ENCODE data around the gene NAA25. TPM values are rescaled to one million over a fixed set of nuclear protein-coding genes. Genes with fewer than 3 reads are reported as not detected.
A peak's percentile ranks its signal among the peaks of the same experiment; 100 is the strongest.

NAA25 gene
- total and polyA plus RNA-seq, 9 of the 15 experiments (the other 6 are each of a cell fraction or from before 2014, with no cell fraction given): 26.6 to 59.6 (median 48.9) TPM

DNA sequence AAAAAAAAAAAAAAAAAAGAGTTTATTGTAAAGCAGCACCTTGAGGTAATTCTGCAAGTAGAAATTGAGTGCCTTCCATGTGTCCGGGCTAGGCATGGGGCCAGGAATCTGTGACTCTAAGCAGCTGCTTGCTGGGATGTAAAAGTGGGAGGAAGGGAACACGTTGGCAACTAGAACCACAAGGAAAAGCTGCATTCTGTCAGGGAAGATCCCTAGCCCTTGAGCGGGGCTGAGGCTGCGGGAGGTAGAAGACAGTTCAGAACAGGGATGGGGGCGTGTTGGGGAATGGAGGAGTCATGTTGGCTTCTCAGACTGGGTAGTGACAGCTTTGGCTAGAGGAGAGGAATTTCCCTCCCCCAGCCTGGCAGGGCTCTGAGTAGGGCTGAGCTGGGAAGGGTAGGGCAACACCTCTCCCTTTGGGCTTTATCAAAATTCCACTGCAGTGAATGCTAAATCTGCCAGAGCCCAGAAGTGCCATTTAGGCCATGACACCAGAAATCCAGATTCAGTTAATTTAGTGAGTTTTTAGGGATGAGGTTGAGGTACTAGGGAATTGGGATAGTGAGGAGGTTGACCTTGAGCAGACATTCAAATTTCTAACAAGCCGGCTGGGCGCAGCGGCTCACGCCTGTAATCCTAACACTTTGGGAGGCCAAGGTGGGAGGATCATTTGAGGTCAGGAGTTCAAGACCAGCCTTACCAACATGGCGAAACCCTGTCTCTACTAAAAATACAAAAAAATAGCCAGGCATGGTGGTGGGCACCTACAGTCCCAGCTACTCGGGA is 13.4 kb upstream of the NAA25 start:
- in situ Hi-C loops (cut with MboI): no loop called here
- CTCF ChIA-PET (ENCODE audit: low intra/inter-chr PET ratio): no interaction called here

More for the DNA sequence above, 13.4 kb upstream of the NAA25 start:
- WGBS (ENCODE audit: insufficient coverage, low coverage, missing lambda C conversion rate): 55% methylated on average over 11 of the region's 11 CpGs
- TF ChIP-seq EGR1 (conservative IDR thresholded peaks at IDR 0.05) (no peak), BHLHE40 (IDR thresholded peaks at IDR 0.05; ENCODE audit: low read length) (no peak), ZKSCAN3 (CRISPR knock-in tag; IDR thresholded peaks at IDR 0.05) (no peak), ZNF76 (CRISPR knock-in tag; IDR thresholded peaks at IDR 0.05; ENCODE audit: borderline replicate concordance) (no peak)
- TF ChIP-seq, protein P1, sequence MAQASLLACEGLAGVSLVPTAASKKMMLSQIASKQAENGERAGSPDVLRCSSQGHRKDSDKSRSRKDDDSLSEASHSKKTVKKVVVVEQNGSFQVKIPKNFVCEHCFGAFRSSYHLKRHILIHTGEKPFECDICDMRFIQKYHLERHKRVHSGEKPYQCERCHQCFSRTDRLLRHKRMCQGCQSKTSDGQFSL (CRISPR knock-in tag; IDR thresholded peaks at IDR 0.05): no peak
- TF ChIP-seq, protein P1 (tag; IDR thresholded peaks at IDR 0.05): no peak
- Histone ChIP-seq H3K79me2 (ENCODE audit: control insufficient read depth, insufficient read depth, low read length) (peaks cover 17% of the 10 kb centered on the region), H3K27me3 (ENCODE audit: control insufficient read depth in 2 of 2, insufficient read depth in 2 of 2, low read length in 2 of 2) (no peaks in the 10 kb centered on the region), H3K9me3 (replicated peaks; ENCODE audit: control insufficient read depth, insufficient read depth, low read depth, low read length) (no peaks in the 10 kb centered on the region), H2AFZ (ENCODE audit: low read depth, low read length) (peak overlapping the region; percentile 73), H4K20me1 (replicated peaks; ENCODE audit: control insufficient read depth, insufficient read depth, low read length) (no peaks in the 10 kb centered on the region), H3K9me1 (ENCODE audit: control insufficient read depth, insufficient read depth, low read length) (no peaks in the 10 kb centered on the region), H3K4me2 (ENCODE audit: insufficient read depth, low read length) (no peak overlapping the region), H3K4me3 (no peak overlapping the region), H3K4me1 (replicated peaks in 1 of 2; ENCODE audit: control insufficient read depth in 2 of 2, insufficient read depth in 2 of 2, low read length in 2 of 2) (peaks cover 28 to 34% of the 10 kb centered on the region in 2 experiments), H3K27ac (ENCODE audit: extremely low read depth, low read depth, low read length) (no peak overlapping the region), H3K36me3 (ENCODE audit: control insufficient read depth, insufficient read depth, low read length) (no peaks in the 10 kb centered on the region), H3K9ac (ENCODE audit: insufficient read depth in 1 of 2, low read depth in 2 of 2, low read length in 2 of 2) (peak overlapping the region in 1 of 2 experiments; percentile 3; a peak in 1 of 4 replicates)
- ATAC-seq (no peak), FAIRE-seq (no peak), DNase-seq (ENCODE audit: extremely low read depth in 1 of 4, low spot score in 3 of 4) (peak in 1 of 4 experiments; percentile 20)
- intact Hi-C loops (cut with micrococcal nuclease): no loop called here
- POLR2A ChIA-PET: interaction anchor here (0.8 to 1.9 kb wide), 6 partner anchors 10 to 280 kb away, joined by 3 to 13 read pairs (median 4); partner anchors contain the start of genes MAPKAPK5 and NAA25
- BruUV-seq (replicated peaks): no TSS peak
